Keratinocyte (primary cell): ENCODE measurements around the gene PTP4A2.

Experiments used
- EZH2 ChIP-seq: IDR thresholded peaks from one replicate; pipeline ENCODE4 v1.6.1; 2012; ENCODE audit warnings: inconsistent platforms, mild to moderate bottlenecking, low read length, moderate library complexity
- TF ChIP-seq, protein P1 (sequence below), 3 experiments: IDR thresholded peaks in 1 of 3; conservative IDR thresholded peaks in 1 of 3; optimal IDR thresholded peaks in 1 of 3; 2 replicates in 2 of 3; 3 replicates in 1 of 3; pipeline versions ENCODE3 to v1.5.1; 2011; ENCODE audit warnings: low read length in 3 of 3, mild to moderate bottlenecking in 3 of 3, moderate library complexity in 2 of 3, control low read depth in 1 of 3, inconsistent platforms in 1 of 3; ENCODE audit not compliant: insufficient read depth in 2 of 3; ENCODE audit errors: extremely low read depth in 1 of 3

DNA sequence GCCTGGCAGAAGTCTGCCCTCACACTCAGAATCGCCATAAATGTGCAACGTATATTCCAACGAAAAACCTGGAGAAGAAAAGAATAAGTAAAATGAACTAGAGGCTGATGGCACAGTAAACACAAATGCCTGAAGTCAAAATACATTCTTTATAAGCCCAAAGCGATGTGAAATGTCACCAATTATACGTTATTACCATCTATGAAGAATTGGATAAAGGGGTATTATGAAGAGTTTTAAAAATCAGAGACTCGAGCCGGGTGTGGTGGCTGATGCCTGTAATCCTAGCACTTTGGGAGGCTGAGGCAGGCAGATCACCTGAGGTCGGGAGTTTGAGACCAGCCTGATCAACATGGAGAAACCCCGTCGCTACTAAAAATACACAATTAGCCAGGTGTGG lies 18.6 kb downstream of the PTP4A2 start:
- TF ChIP-seq, protein P1, sequence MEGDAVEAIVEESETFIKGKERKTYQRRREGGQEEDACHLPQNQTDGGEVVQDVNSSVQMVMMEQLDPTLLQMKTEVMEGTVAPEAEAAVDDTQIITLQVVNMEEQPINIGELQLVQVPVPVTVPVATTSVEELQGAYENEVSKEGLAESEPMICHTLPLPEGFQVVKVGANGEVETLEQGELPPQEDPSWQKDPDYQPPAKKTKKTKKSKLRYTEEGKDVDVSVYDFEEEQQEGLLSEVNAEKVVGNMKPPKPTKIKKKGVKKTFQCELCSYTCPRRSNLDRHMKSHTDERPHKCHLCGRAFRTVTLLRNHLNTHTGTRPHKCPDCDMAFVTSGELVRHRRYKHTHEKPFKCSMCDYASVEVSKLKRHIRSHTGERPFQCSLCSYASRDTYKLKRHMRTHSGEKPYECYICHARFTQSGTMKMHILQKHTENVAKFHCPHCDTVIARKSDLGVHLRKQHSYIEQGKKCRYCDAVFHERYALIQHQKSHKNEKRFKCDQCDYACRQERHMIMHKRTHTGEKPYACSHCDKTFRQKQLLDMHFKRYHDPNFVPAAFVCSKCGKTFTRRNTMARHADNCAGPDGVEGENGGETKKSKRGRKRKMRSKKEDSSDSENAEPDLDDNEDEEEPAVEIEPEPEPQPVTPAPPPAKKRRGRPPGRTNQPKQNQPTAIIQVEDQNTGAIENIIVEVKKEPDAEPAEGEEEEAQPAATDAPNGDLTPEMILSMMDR (optimal IDR thresholded peaks at IDR 0.05 in 1 of 3, IDR thresholded peaks at IDR 0.05 in 1 of 3, conservative IDR thresholded peaks at IDR 0.05 in 1 of 3; ENCODE audit: extremely low read depth in 1 of 3, insufficient read depth in 2 of 3, low read length in 3 of 3), result no peak
- no peak for TF ChIP-seq EZH2
